H1 (cell line): ENCODE measurements around the gene RAB10. TPM values are rescaled to one million over a fixed set of nuclear protein-coding genes. Genes with fewer than 3 reads are reported as not detected.

ENCODE experiments used
- CTCF ChIA-PET: fragments of 300-600 bp; sonication (Branson Sonifier 250); formaldehyde crosslinking; loops from one replicate; lab custom pipeline; 2021; ENCODE audit not compliant: partially characterized antibody; lab: Charles Lee
- POLR2A ChIA-PET: fragments of 300-600 bp; sonication (Branson Sonifier 250); formaldehyde crosslinking; loops from one replicate; lab custom pipeline; 2021; ENCODE audit warnings: inconsistent platforms; ENCODE audit not compliant: partially characterized antibody; lab: Charles Lee
- DNase-seq, 2 experiments: peaks; one replicate each; pipeline versions ENCODE4 v3.0.0 to v3.0.0-alpha.2; 2010 to 2022; ENCODE audit warnings: low spot score in 2 of 2, low read depth in 1 of 2, mixed read lengths in 1 of 2
- FAIRE-seq: peaks from 2 replicates; lab custom pipeline; 2011; peaks lifted over from hg19 to GRCh38; lab: Jason Lieb, UNC
- H2AFZ ChIP-seq: 2 replicates; pipeline ENCODE4 v1.8.1; 2012; ENCODE audit warnings: low read length, inconsistent platforms
- H2AK5ac ChIP-seq: 2 replicates; pipeline ENCODE4 v1.6.1; 2013; ENCODE audit warnings: low read depth, low read length
- H2BK120ac ChIP-seq: replicated peaks from 2 replicates; pipeline ENCODE3; 2013; ENCODE audit warnings: low read depth, low read length, inconsistent platforms
- H2BK12ac ChIP-seq: 2 replicates; pipeline ENCODE4 v1.6.1; 2013; ENCODE audit warnings: low read depth, low read length
- H2BK15ac ChIP-seq: 2 replicates; pipeline ENCODE4 v1.6.1; 2013; ENCODE audit warnings: low read length
- H2BK20ac ChIP-seq: 2 replicates; pipeline ENCODE4 v1.6.1; 2013; ENCODE audit warnings: low read length
- H2BK5ac ChIP-seq: 2 replicates; pipeline ENCODE4 v1.6.1; 2013; ENCODE audit warnings: low read depth, low read length
- H3K14ac ChIP-seq: 2 replicates; pipeline ENCODE4 v1.6.1; 2013; ENCODE audit warnings: inconsistent platforms; ENCODE audit not compliant: insufficient read length
- H3K18ac ChIP-seq: 2 replicates; pipeline ENCODE4 v1.6.1; 2013; ENCODE audit warnings: low read length; ENCODE audit errors: extremely low read depth
- H3K23ac ChIP-seq: 2 replicates; pipeline ENCODE4 v1.6.1; 2013; ENCODE audit warnings: inconsistent platforms; ENCODE audit not compliant: insufficient read length
- H3K23me2 ChIP-seq: 2 replicates; pipeline ENCODE4 v1.6.1; 2013; ENCODE audit warnings: low read depth, low read length
- H3K27ac ChIP-seq: 2 replicates; pipeline ENCODE4 v1.6.1; 2011; ENCODE audit warnings: low read depth, low read length, inconsistent platforms
- H3K27me3 ChIP-seq, 4 experiments: replicated peaks in 1 of 4; 1 replicate in 1 of 4; 2 replicates in 3 of 4; pipeline versions ENCODE4 v1.6.1 to v1.8.1; 2011 to 2013; ENCODE audit warnings: low read length in 3 of 4, mild to moderate bottlenecking in 3 of 4, inconsistent platforms in 2 of 4, mixed read lengths in 2 of 4, moderate library complexity in 1 of 4; ENCODE audit not compliant: control insufficient read depth in 3 of 4, insufficient read depth in 3 of 4; ENCODE audit errors: extremely low read depth in 1 of 4
- H3K36me3 ChIP-seq, 4 experiments: 2 replicates each; pipeline versions ENCODE4 v1.6.1 to v1.8.1; 2011 to 2013; ENCODE audit warnings: mild to moderate bottlenecking in 4 of 4, low read length in 3 of 4, moderate library complexity in 2 of 4, control low read depth in 1 of 4, inconsistent platforms in 1 of 4; ENCODE audit not compliant: insufficient read depth in 4 of 4, control insufficient read depth in 2 of 4
- H3K4ac ChIP-seq: replicated peaks from 2 replicates; pipeline ENCODE3; 2013; ENCODE audit warnings: low read length, low read depth, mixed read lengths, inconsistent platforms; ENCODE audit not compliant: insufficient read length
- H3K4me1 ChIP-seq, 4 experiments: replicated peaks in 1 of 4; 1 replicate in 1 of 4; 2 replicates in 3 of 4; pipeline versions ENCODE4 v1.6.1 to v1.8.1; 2011 to 2013; ENCODE audit warnings: low read length in 3 of 4, inconsistent platforms in 2 of 4, mixed read lengths in 1 of 4; ENCODE audit not compliant: insufficient read depth in 4 of 4, control insufficient read depth in 3 of 4
- H3K4me2 ChIP-seq, 2 experiments: 2 replicates each; pipeline versions ENCODE4 v1.6.1 to v1.8.1; 2011 to 2013; ENCODE audit warnings: low read depth in 2 of 2, low read length in 2 of 2, control low read depth in 1 of 2, inconsistent platforms in 1 of 2, mild to moderate bottlenecking in 1 of 2; ENCODE audit not compliant: insufficient read depth in 1 of 2
- H3K4me3 ChIP-seq, 4 experiments: fragments of 200-600, 300-600 bp in 1 of 4; sonication (generic), shearing (Covaris generic), sonication (Bioruptor Twin) in 1 of 4; 2 replicates each; pipeline versions ENCODE4 v1.5.1 to v1.8.1; 2011 to 2016; ENCODE audit warnings: low read length in 4 of 4, low read depth in 3 of 4, control low read depth in 2 of 4, inconsistent platforms in 2 of 4, mild to moderate bottlenecking in 2 of 4, mixed read lengths in 1 of 4, moderate library complexity in 1 of 4; ENCODE audit not compliant: insufficient read depth in 2 of 4; ENCODE audit errors: extremely low read depth in 1 of 4
- H3K56ac ChIP-seq: replicated peaks from 2 replicates; pipeline ENCODE3; 2013; ENCODE audit warnings: low read depth, mild to moderate bottlenecking, mixed read lengths, low read length, inconsistent platforms; ENCODE audit not compliant: insufficient read length
- H3K79me1 ChIP-seq: 2 replicates; pipeline ENCODE4 v1.6.1; 2013; ENCODE audit warnings: low read depth, low read length, control low read depth
- H3K79me2 ChIP-seq, 2 experiments: 2 replicates each; pipeline versions ENCODE4 v1.6.1 to v1.8.1; 2012 to 2013; ENCODE audit warnings: low read length in 2 of 2, mild to moderate bottlenecking in 2 of 2, inconsistent platforms in 1 of 2; ENCODE audit not compliant: insufficient read depth in 2 of 2, control insufficient read depth in 1 of 2
- H3K9ac ChIP-seq, 4 experiments: replicated peaks in 1 of 4; 1 replicate in 1 of 4; 2 replicates in 3 of 4; pipeline versions ENCODE4 v1.6.1 to v1.8.1; 2011 to 2013; ENCODE audit warnings: low read depth in 3 of 4, low read length in 3 of 4, control low read depth in 2 of 4, mild to moderate bottlenecking in 2 of 4, moderate library complexity in 2 of 4, inconsistent platforms in 1 of 4; ENCODE audit errors: extremely low read depth in 1 of 4
- H3K9me3 ChIP-seq, 2 experiments: 2 replicates each; pipeline versions ENCODE4 v1.6.1 to v1.8.1; 2012 to 2013; ENCODE audit warnings: mild to moderate bottlenecking in 2 of 2, moderate library complexity in 2 of 2, control low read depth in 1 of 2, inconsistent platforms in 1 of 2, low read depth in 1 of 2, low read length in 1 of 2, mixed read lengths in 1 of 2; ENCODE audit not compliant: insufficient read depth in 2 of 2
- H4K20me1 ChIP-seq, 2 experiments: replicated peaks in 1 of 2; 2 replicates each; pipeline versions ENCODE3 to v1.8.1; 2011 to 2013; ENCODE audit warnings: inconsistent platforms in 2 of 2, low read length in 2 of 2, mild to moderate bottlenecking in 1 of 2; ENCODE audit not compliant: insufficient read depth in 2 of 2, control insufficient read depth in 1 of 2
- H4K5ac ChIP-seq: 2 replicates; pipeline ENCODE4 v1.6.1; 2013; ENCODE audit warnings: low read length, low read depth, mixed read lengths, inconsistent platforms; ENCODE audit not compliant: insufficient read length
- H4K8ac ChIP-seq: 2 replicates; pipeline ENCODE4 v1.8.0; 2013; ENCODE audit warnings: mild to moderate bottlenecking, moderate library complexity, low read length, inconsistent platforms; ENCODE audit not compliant: insufficient read depth; ENCODE audit errors: extremely low read depth
- H4K91ac ChIP-seq: replicated peaks from 2 replicates; pipeline ENCODE3; 2013; ENCODE audit warnings: low read length, mixed read lengths, inconsistent platforms; ENCODE audit not compliant: insufficient read length
- CBX5 ChIP-seq: fragments of 300-800, 300-1000 bp; sonication (generic); IDR thresholded peaks from 2 replicates; pipeline ENCODE4 v1.7.1; 2016; ENCODE audit warnings: antibody characterized with exemption, low read length, low read depth
- JUN ChIP-seq: IDR thresholded peaks from 2 replicates; pipeline ENCODE4 v1.6.1; 2011; ENCODE audit warnings: low read depth, mild to moderate bottlenecking, improper control_type of control experiment, low read length
- SP4 ChIP-seq: IDR thresholded peaks from 2 replicates; pipeline ENCODE4 v1.6.1; 2012; ENCODE audit warnings: low read length, inconsistent platforms
- WGBS, 2 experiments: shearing (Covaris generic) in 1 of 2; methylation state at CpG; one replicate each; pipeline versions ENCODE4 v1.1.6 to v1.1.7; 2013 to 2015; ENCODE audit warnings: low lambda C conversion rate in 2 of 2, mixed read lengths in 2 of 2, inconsistent platforms in 1 of 2, low coverage in 1 of 2, missing lambda C conversion rate in 1 of 2; ENCODE audit not compliant: insufficient replicate concordance in 2 of 2, insufficient coverage in 1 of 2, insufficient read length in 1 of 2; ENCODE audit errors: extremely low coverage in 1 of 2, missing lambda C conversion rate in 1 of 2; 5-methylcytosine and 5-hydroxymethylcytosine counted together
- polyA plus RNA-seq, 7 experiments: library from polyadenylated mRNA; depleted of rRNA in 3 of 7; stranded (reverse) in 5 of 7; unstranded in 2 of 7; fragments of >200 nt in 5 of 7; fragments of 200-250 nt in 2 of 7; gene quantifications; 1 replicate in 5 of 7; 2 replicates in 1 of 7; 4 replicates in 1 of 7; pipeline versions ENCODE4 v1.2.1 to v1.2.3, GENCODE V29; 2011 to 2013; ENCODE audit warnings: missing spikeins in 2 of 7, mixed read lengths in 2 of 7
- total RNA-seq: library from RNA; stranded (reverse); fragmentation: NEBNext Ultra II Directional; extraction: Animal tissue kit (Norgen Biotek cat#: 25700); gene quantifications from 2 replicates; pipeline ENCODE4 v1.2.1, GENCODE V29; 2021

Gene RAB10
- total and polyA plus RNA-seq, 2 of the 8 experiments (the other 6 are each of a cell fraction or from before 2014, with no cell fraction given), result 42.6 to 136 TPM

DNA sequence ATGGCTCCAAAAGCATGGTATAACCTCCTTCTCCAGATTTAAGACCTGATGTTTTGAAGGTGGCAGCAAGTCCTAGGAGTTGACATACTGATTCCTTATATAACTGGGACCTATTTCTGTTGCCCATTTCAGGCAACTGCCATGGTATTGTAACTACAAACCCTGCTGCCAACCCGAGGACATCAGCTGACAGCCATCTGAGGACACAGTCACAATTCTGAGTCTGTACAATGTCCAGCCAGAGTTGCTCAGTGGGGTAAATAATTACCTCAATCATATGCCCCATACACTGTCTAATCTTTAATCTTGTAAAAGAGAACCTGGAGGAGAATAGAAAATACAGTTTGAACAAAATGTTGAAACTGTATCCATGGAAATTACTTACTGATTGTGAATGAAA is 130.3 kb downstream of the RAB10 start:
- Histone ChIP-seq H3K4ac (no peak overlapping the region), H4K91ac (no peak overlapping the region), H2AK5ac (no peak overlapping the region), H3K4me2 (no peak overlapping the region), H3K36me3 (no peaks in the 10 kb centered on the region), H3K56ac (no peak overlapping the region), H3K79me1 (no peaks in the 10 kb centered on the region), H3K18ac (no peak overlapping the region), H3K4me3 (no peak overlapping the region), H3K9ac (no peak overlapping the region), H4K20me1 (no peaks in the 10 kb centered on the region), H4K5ac (no peak overlapping the region), H3K27me3 (no peaks in the 10 kb centered on the region), H2BK120ac (no peak overlapping the region), H3K14ac (no peak overlapping the region), H2BK20ac (no peak overlapping the region), H2AFZ (no peak overlapping the region), H2BK12ac (no peak overlapping the region), H4K8ac (no peak overlapping the region), H3K4me1 (no peaks in the 10 kb centered on the region), H2BK5ac (no peak overlapping the region), H3K9me3 (no peaks in the 10 kb centered on the region), H3K23ac (no peak overlapping the region), H3K23me2 (no peaks in the 10 kb centered on the region), H3K79me2 (no peaks in the 10 kb centered on the region), H3K27ac (no peak overlapping the region), H2BK15ac (no peak overlapping the region)
- 85% methylated on average over 1 of the region's 1 CpG; no CpG with 5 or more reads in 1 of the 2 experiments for WGBS, 2 experiments
- TF ChIP-seq JUN, result no peak
- no peak for TF ChIP-seq CBX5
- no peak for TF ChIP-seq SP4
- DNase-seq (no peak), FAIRE-seq (no peak)
- POLR2A ChIA-PET, result no interaction called here
- CTCF ChIA-PET, result interaction anchor here (0.9 kb wide), 1 partner anchor 166 kb away, joined by 3 read pairs; no protein-coding TSS in a partner anchor
